ENCODE results near the gene RBM39. TPM values are rescaled to one million over a fixed set of nuclear protein-coding genes. Genes with fewer than 3 reads are reported as not detected.

Gene RBM39
- total RNA-seq, 1 experiment from 2014 or later: 347 TPM

GRCh38 chr20:35665949-35666288, 76.1 kb downstream of the RBM39 start:
- no peaks in the 10 kb centered on the region for H3K27me3 ChIP-seq (ENCODE audit: insufficient read depth, low read length)
- H3K4me1 ChIP-seq (ENCODE audit: insufficient read depth, low read length): no peaks in the 10 kb centered on the region; the same call in 1 of the 2 replicates
- no peak overlapping the region for H2AFZ ChIP-seq (ENCODE audit: low read length)
- no peaks in the 10 kb centered on the region for H3K9me3 ChIP-seq (ENCODE audit: control insufficient read depth, low read depth, low read length)
- H2BK120ac ChIP-seq (ENCODE audit: low read depth, low read length, poor library complexity, severe bottlenecking): no peak overlapping the region
- H3K14ac ChIP-seq (ENCODE audit: insufficient read depth, low read length): no peak overlapping the region
- no peak overlapping the region for H3T11ph ChIP-seq (ENCODE audit: low read length)
- no peaks in the 10 kb centered on the region; a peak in 2 of 5 replicates for H3K9me3 Mint-ChIP-seq
- no CpG with 5 or more reads among the region's 17 CpGs for WGBS (ENCODE audit: extremely low coverage, insufficient read length, low lambda C conversion rate)
- no peak overlapping the region for H4K91ac ChIP-seq (ENCODE audit: insufficient read length, low read depth, low read length)
- peak overlapping the region in 1 of 2 experiments; percentile 48; a peak in 1 of 5 replicates for H3K4me3 Mint-ChIP-seq
- H2BK12ac ChIP-seq (ENCODE audit: insufficient read length, low read depth, low read length): no peak overlapping the region
- H3K27ac Mint-ChIP-seq: no peak overlapping the region
- no peaks in the 10 kb centered on the region for H3K27me3 Mint-ChIP-seq (ENCODE audit: low read depth)
- H3K18ac ChIP-seq (ENCODE audit: insufficient read length, low read depth, low read length): no peak overlapping the region
- H3K36me3 Mint-ChIP-seq (ENCODE audit: insufficient read depth in 1 of 3, low read depth in 3 of 3): peaks cover 9 to 22% (median 20%) of the 10 kb centered on the region in 3 experiments; a peak in 6 of 7 replicates
- H3K9ac ChIP-seq (ENCODE audit: extremely low read depth, insufficient read length, low read length): no peak overlapping the region
- H3K4me1 Mint-ChIP-seq: peaks cover 25 to 29% of the 10 kb centered on the region in 2 experiments
- TF ChIP-seq, protein P1, sequence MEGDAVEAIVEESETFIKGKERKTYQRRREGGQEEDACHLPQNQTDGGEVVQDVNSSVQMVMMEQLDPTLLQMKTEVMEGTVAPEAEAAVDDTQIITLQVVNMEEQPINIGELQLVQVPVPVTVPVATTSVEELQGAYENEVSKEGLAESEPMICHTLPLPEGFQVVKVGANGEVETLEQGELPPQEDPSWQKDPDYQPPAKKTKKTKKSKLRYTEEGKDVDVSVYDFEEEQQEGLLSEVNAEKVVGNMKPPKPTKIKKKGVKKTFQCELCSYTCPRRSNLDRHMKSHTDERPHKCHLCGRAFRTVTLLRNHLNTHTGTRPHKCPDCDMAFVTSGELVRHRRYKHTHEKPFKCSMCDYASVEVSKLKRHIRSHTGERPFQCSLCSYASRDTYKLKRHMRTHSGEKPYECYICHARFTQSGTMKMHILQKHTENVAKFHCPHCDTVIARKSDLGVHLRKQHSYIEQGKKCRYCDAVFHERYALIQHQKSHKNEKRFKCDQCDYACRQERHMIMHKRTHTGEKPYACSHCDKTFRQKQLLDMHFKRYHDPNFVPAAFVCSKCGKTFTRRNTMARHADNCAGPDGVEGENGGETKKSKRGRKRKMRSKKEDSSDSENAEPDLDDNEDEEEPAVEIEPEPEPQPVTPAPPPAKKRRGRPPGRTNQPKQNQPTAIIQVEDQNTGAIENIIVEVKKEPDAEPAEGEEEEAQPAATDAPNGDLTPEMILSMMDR (conservative IDR thresholded peaks at IDR 0.05): no peak
- no peak overlapping the region for H3K4me2 ChIP-seq (ENCODE audit: insufficient read depth, insufficient read length, low read length)
- no peaks in the 10 kb centered on the region for H3K79me1 ChIP-seq (ENCODE audit: insufficient read depth, low read depth, low read length, poor library complexity, severe bottlenecking)
- no peak overlapping the region for H3K56ac ChIP-seq (ENCODE audit: insufficient read length, low read depth, low read length)
- no peak for DNase-seq
- no peak overlapping the region for H2BK5ac ChIP-seq (ENCODE audit: insufficient read length, low read length)
- H4K5ac ChIP-seq (ENCODE audit: insufficient read length, low read depth, low read length): no peak overlapping the region
- peaks cover 36% of the 10 kb centered on the region for H3K79me2 ChIP-seq (ENCODE audit: insufficient read depth, low read length)
- no peak overlapping the region for H3K23ac ChIP-seq (ENCODE audit: insufficient read length, low read depth, low read length)
- no peak overlapping the region for H3K4ac ChIP-seq (ENCODE audit: low read depth, low read length)
- H2BK15ac ChIP-seq (ENCODE audit: low read depth, low read length): no peak overlapping the region
- no peak overlapping the region for H2BK20ac ChIP-seq (ENCODE audit: low read depth, low read length, poor library complexity, severe bottlenecking)
- H4K20me1 ChIP-seq (ENCODE audit: control insufficient read depth, insufficient read depth, insufficient read length): no peaks in the 10 kb centered on the region
- no peak overlapping the region for H4K8ac ChIP-seq (replicated peaks; ENCODE audit: insufficient read length, low read depth, low read length)
- peaks cover 9% of the 10 kb centered on the region for H3K23me2 ChIP-seq (ENCODE audit: insufficient read length, low read depth, low read length, poor library complexity, severe bottlenecking)
- H3K27ac ChIP-seq (ENCODE audit: insufficient read length, low read depth, low read length): no peak overlapping the region
- no peak overlapping the region for H2AK5ac ChIP-seq (ENCODE audit: insufficient read length, low read length)

Measured in H9 (cell line).